Glutamatergic neuron (in vitro differentiated cells): ENCODE results near the gene HOXC4. TPM values are rescaled to one million over a fixed set of nuclear protein-coding genes. Genes with fewer than 3 reads are reported as not detected.

Experiments
- DNase-seq: peaks from one replicate; pipeline ENCODE4 v3.0.0; 2022
- H3K27ac Mint-ChIP-seq: one replicate; pipeline ENCODE4 v1.8.0; 2020; ENCODE audit warnings: mild to moderate bottlenecking, mixed read lengths, inconsistent platforms; ENCODE audit not compliant: unreplicated experiment
- H3K27me3 Mint-ChIP-seq: one replicate; pipeline ENCODE4 v1.8.0; 2020; ENCODE audit warnings: mild to moderate bottlenecking, moderate library complexity, mixed read lengths, inconsistent platforms; ENCODE audit not compliant: unreplicated experiment
- H3K36me3 Mint-ChIP-seq: one replicate; pipeline ENCODE4 v1.8.0; 2020; ENCODE audit warnings: mild to moderate bottlenecking, mixed read lengths, inconsistent platforms; ENCODE audit not compliant: unreplicated experiment
- H3K4me1 Mint-ChIP-seq: one replicate; pipeline ENCODE4 v1.8.0; 2020; ENCODE audit warnings: mild to moderate bottlenecking, low read depth, mixed read lengths, inconsistent platforms; ENCODE audit not compliant: unreplicated experiment
- H3K4me3 Mint-ChIP-seq: one replicate; pipeline ENCODE4 v1.8.0; 2020; ENCODE audit warnings: mild to moderate bottlenecking, mixed read lengths, inconsistent platforms; ENCODE audit not compliant: unreplicated experiment
- H3K9me3 Mint-ChIP-seq: one replicate; pipeline ENCODE4 v1.8.0; 2020; ENCODE audit warnings: mild to moderate bottlenecking, moderate library complexity, mixed read lengths, inconsistent platforms; ENCODE audit not compliant: unreplicated experiment
- total RNA-seq: library from RNA; stranded (reverse); fragmentation: NEBNext Ultra II Directional; extraction: Animal tissue kit (Norgen Biotek cat#: 25700); gene quantifications from one replicate; pipeline ENCODE4 v1.2.1, GENCODE V29; 2021; ENCODE audit not compliant: unreplicated experiment
- TF ChIP-seq, protein P1 (sequence below): fragments of 200-600 bp; sonication (generic); IDR thresholded peaks from one replicate; pipeline ENCODE4 v1.5.0; 2021; ENCODE audit not compliant: partially characterized antibody, unreplicated experiment

HOXC4 gene
- total RNA-seq, 1 donor from 2014 or later = not detected

- no peak overlapping the region for H3K27ac Mint-ChIP-seq
Measured at GRCh38 chr12:54050482-54050810, 3.2 kb upstream of the HOXC4 start.

GRCh38 chr12:54051026-54051842 is 2.4 kb upstream of the HOXC4 start:
- Mint-ChIP-seq H3K4me1 (peaks cover 6% of the 10 kb centered on the region), H3K4me3 (no peak overlapping the region), H3K9me3 (peaks cover 5% of the 10 kb centered on the region), H3K27ac (no peak overlapping the region), H3K27me3 (peaks cover 45% of the 10 kb centered on the region), H3K36me3 (no peaks in the 10 kb centered on the region)
- TF ChIP-seq, protein P1, sequence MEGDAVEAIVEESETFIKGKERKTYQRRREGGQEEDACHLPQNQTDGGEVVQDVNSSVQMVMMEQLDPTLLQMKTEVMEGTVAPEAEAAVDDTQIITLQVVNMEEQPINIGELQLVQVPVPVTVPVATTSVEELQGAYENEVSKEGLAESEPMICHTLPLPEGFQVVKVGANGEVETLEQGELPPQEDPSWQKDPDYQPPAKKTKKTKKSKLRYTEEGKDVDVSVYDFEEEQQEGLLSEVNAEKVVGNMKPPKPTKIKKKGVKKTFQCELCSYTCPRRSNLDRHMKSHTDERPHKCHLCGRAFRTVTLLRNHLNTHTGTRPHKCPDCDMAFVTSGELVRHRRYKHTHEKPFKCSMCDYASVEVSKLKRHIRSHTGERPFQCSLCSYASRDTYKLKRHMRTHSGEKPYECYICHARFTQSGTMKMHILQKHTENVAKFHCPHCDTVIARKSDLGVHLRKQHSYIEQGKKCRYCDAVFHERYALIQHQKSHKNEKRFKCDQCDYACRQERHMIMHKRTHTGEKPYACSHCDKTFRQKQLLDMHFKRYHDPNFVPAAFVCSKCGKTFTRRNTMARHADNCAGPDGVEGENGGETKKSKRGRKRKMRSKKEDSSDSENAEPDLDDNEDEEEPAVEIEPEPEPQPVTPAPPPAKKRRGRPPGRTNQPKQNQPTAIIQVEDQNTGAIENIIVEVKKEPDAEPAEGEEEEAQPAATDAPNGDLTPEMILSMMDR = no peak
- no peak for DNase-seq

More at GRCh38 chr12:54050482-54050810, 3.2 kb upstream of the HOXC4 start:
- TF ChIP-seq, protein P1 = no peak
- Mint-ChIP-seq H3K36me3 (no peaks in the 10 kb centered on the region), H3K27me3 (peaks cover 48% of the 10 kb centered on the region), H3K4me3 (no peak overlapping the region), H3K4me1 (peaks cover 6% of the 10 kb centered on the region), H3K9me3 (peaks cover 5% of the 10 kb centered on the region)
- no peak for DNase-seq

GRCh38 chr12:54051874-54052437 is 1.7 kb upstream of the HOXC4 start:
- Mint-ChIP-seq H3K27me3 (peaks cover 42% of the 10 kb centered on the region), H3K36me3 (no peaks in the 10 kb centered on the region), H3K27ac (no peak overlapping the region), H3K4me1 (peaks cover 6% of the 10 kb centered on the region), H3K9me3 (peaks cover 5% of the 10 kb centered on the region), H3K4me3 (no peak overlapping the region)
- no peak for DNase-seq
- TF ChIP-seq, protein P1 = no peak

- peaks cover 46% of the 10 kb centered on the region for H3K27me3 Mint-ChIP-seq
- TF ChIP-seq, protein P1 = no peak
- no peaks in the 10 kb centered on the region for H3K36me3 Mint-ChIP-seq
- no peak for DNase-seq
- no peak overlapping the region for H3K4me3 Mint-ChIP-seq
- peaks cover 5% of the 10 kb centered on the region for H3K9me3 Mint-ChIP-seq
- no peak overlapping the region for H3K27ac Mint-ChIP-seq
- peaks cover 6% of the 10 kb centered on the region for H3K4me1 Mint-ChIP-seq
Measured at GRCh38 chr12:54052438-54053002, 1.1 kb upstream of the HOXC4 start.
